ENCODE measurements around the gene SERPINE2. TPM values are rescaled to one million over a fixed set of nuclear protein-coding genes. Genes with fewer than 3 reads are reported as not detected.
A peak's percentile ranks its signal among the peaks of the same experiment; 100 is the strongest.
"Not testable (repeated sequence)": the region's sequence is repeated elsewhere in the genome, so short reads cannot be mapped to it uniquely, and the experiment has no call there.

Gene SERPINE2
- polyA plus RNA-seq, 1 experiment, result 24.0 TPM

DNA sequence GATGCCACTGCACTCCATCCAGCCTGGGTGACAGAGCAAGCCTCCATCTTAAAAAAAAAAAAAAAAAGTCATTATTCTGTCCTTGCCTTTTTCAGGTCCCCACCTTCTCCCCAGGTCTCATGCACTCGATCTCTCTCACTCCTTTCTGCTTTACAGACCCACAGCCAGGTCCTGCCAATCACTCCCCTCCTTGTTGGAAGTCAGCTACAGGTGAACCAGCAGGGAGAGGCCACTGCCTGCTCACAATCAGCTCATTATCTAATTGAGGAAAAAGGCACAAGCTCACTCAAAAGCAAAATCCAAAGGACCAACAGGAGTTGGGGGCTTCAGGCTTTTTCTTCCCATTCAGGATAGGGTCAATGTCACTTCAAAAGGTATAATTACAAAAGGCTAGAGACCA, 96.0 kb downstream of the SERPINE2 start:
- Histone ChIP-seq H3K27ac (ENCODE audit: low read depth, low read length) (no peak overlapping the region), H3K9me3 (ENCODE audit: control insufficient read depth, insufficient read depth, low read length) (no peaks in the 10 kb centered on the region; the same call in 1 of the 2 replicates), H3K27me3 (ENCODE audit: control insufficient read depth, insufficient read depth, low read length) (no peaks in the 10 kb centered on the region), H3K4me3 (ENCODE audit: low read depth, low read length) (peak overlapping the region; percentile 91)
- TF ChIP-seq CTCF (IDR thresholded peaks at IDR 0.05; ENCODE audit: low read depth, low read length), result no peak
- ChIA-PET POLR2A (interaction anchor here (1.2 kb wide), 1 partner anchor 11 kb away, joined by 11 read pairs; no protein-coding TSS in a partner anchor), CTCF (interaction anchor here (0.5 kb wide), 1 partner anchor 373 kb away, joined by 3 read pairs; no protein-coding TSS in a partner anchor)
- no peak for DNase-seq (ENCODE audit: low read depth, low spot score)

DNA sequence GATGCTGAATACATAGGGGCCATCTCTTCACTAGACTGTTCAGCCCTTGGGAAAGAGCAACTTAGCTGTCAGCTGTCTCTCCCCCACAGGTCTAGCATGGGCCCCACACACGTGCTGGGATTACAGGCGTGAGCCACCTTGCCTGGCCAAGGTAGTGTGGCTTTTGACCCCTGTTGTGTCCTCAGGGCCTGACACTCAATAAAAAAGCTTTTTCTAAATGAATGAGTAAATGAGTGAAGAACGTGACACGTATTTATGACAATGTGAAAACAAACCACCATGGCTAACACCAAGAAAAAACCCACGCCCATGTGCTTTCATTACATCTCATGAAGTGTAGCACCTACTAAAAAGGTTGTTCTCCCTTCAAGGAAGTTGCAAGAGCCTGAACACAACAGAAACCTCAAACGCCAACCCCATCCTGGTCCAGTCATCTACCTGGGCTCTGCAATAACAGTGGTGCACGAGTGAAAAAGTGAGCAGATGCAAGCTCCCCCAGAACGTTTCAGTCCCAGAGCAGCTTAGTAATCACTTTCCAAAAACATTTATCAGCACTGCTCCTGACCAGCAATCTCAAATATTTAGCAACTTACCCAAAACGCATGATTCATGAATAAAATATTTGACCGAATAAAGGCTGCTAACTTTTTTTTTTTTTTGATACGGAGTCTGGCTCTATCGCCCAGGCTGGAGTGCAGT, 97.4 kb downstream of the SERPINE2 start:
- no peak overlapping the region; the same call in 1 of the 2 replicates for H3K4me3 ChIP-seq (ENCODE audit: low read depth, low read length)
- H3K27me3 ChIP-seq (ENCODE audit: control insufficient read depth, insufficient read depth, low read length), result no peaks in the 10 kb centered on the region
- DNase-seq (ENCODE audit: low read depth, low spot score), result no peak
- H3K27ac ChIP-seq (ENCODE audit: low read depth, low read length), result peak overlapping the region; percentile 47
- ChIA-PET CTCF (interaction anchor here (0.7 kb wide), 2 partner anchors 443 to 1005 kb away, joined by 4 read pairs; no protein-coding TSS in a partner anchor), POLR2A (interaction anchor here (0.7 to 1.0 kb wide), 4 partner anchors 11 to 604 kb away, joined by 3 to 5 read pairs (median 4); no protein-coding TSS in a partner anchor)
- H3K9me3 ChIP-seq (ENCODE audit: control insufficient read depth, insufficient read depth, low read length), result no peaks in the 10 kb centered on the region; the same call in 1 of the 2 replicates
- no peak for TF ChIP-seq CTCF (IDR thresholded peaks at IDR 0.05; ENCODE audit: low read depth, low read length)

- CTCF ChIA-PET; H3K9me3 ChIP-seq (ENCODE audit: control insufficient read depth, insufficient read depth, low read length); DNase-seq (ENCODE audit: low read depth, low spot score); H3K27ac ChIP-seq (ENCODE audit: low read depth, low read length); H3K27me3 ChIP-seq (ENCODE audit: control insufficient read depth, insufficient read depth, low read length); POLR2A ChIA-PET; H3K4me3 ChIP-seq (ENCODE audit: low read depth, low read length): not testable (repeated sequence)
Measured at GRCh38 chr2:223939438-223939837, 99.6 kb downstream of the SERPINE2 start.

DNA sequence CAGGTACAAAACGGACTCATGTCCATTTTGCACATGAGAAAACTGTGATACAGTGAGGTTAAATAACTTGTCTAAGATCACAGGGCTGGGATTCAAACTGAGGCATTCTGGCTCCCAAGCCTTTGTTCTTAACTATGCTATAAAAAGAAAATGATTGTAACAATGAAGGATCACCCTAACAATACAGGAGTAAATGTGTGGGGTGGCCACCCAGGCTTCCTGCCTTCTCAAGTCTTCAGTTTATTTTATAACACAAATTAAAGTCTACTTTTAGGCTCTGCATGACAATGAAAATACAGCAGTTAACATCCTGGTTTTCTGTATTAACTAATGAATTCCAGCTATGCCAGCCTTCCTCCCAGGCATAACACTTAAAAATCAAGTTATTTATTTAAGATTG, 101.6 kb downstream of the SERPINE2 start:
- DNase-seq (ENCODE audit: low read depth, low spot score), result no peak
- ChIA-PET POLR2A (no interaction called here), CTCF (no interaction called here)
- no peak for TF ChIP-seq CTCF (IDR thresholded peaks at IDR 0.05; ENCODE audit: low read depth, low read length)
- H3K4me3 ChIP-seq (ENCODE audit: low read depth, low read length), result no peak overlapping the region
- H3K9me3 ChIP-seq (ENCODE audit: control insufficient read depth, insufficient read depth, low read length), result no peaks in the 10 kb centered on the region
- no peaks in the 10 kb centered on the region for H3K27me3 ChIP-seq (ENCODE audit: control insufficient read depth, insufficient read depth, low read length)
- no peak overlapping the region for H3K27ac ChIP-seq (ENCODE audit: low read depth, low read length)

DNA sequence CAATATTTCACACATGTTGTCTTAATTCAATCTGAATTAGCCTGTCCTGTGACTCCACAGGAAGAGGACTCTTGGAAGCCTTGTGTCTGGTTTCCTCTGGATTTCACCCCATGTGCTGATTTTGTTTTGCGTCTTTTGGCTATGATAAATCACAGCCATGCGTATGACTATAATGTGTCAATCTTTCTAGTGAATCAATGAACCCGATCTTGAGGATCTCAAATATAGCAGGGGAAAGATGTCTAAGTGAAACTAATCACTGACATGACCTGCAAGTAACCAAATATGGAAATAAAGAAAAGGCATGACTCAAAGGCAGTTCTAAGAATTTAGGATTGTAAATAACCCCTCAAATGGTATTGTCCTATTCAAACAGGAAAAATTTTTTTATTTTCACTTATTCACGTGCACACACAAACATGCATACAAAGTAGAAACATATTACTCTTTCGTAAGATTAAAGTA, 102.2 kb downstream of the SERPINE2 start:
- TF ChIP-seq CTCF (IDR thresholded peaks at IDR 0.05; ENCODE audit: low read depth, low read length), result no peak
- CTCF ChIA-PET, result no interaction called here
- POLR2A ChIA-PET, result no interaction called here

More for the DNA sequence above, 102.2 kb downstream of the SERPINE2 start:
- H3K9me3 ChIP-seq (ENCODE audit: control insufficient read depth, insufficient read depth, low read length), result no peaks in the 10 kb centered on the region
- DNase-seq (ENCODE audit: low read depth, low spot score), result no peak
- H3K27me3 ChIP-seq (ENCODE audit: control insufficient read depth, insufficient read depth, low read length), result no peaks in the 10 kb centered on the region
- no peak overlapping the region for H3K4me3 ChIP-seq (ENCODE audit: low read depth, low read length)
- no peak overlapping the region for H3K27ac ChIP-seq (ENCODE audit: low read depth, low read length)
